Neural crest cell (in vitro differentiated cells): Measurements from ENCODE around the gene DUSP10. TPM values are rescaled to one million over a fixed set of nuclear protein-coding genes. Genes with fewer than 3 reads are reported as not detected.

ENCODE experiments used
- DNase-seq: peaks from one replicate; pipeline ENCODE4 v3.0.0; 2021; ENCODE audit warnings: low read depth, mixed read lengths, low spot score
- H3K27ac Mint-ChIP-seq: one replicate; pipeline ENCODE4 v1.8.0; 2021; ENCODE audit warnings: mild to moderate bottlenecking, mixed read lengths; ENCODE audit not compliant: unreplicated experiment
- H3K27me3 Mint-ChIP-seq: 2 replicates; pipeline ENCODE4 v1.8.0; 2021; ENCODE audit warnings: low read depth, mild to moderate bottlenecking, mixed read lengths
- H3K36me3 Mint-ChIP-seq: 2 replicates; pipeline ENCODE4 v1.8.0; 2021; ENCODE audit warnings: low read depth, mild to moderate bottlenecking, mixed read lengths
- H3K4me1 Mint-ChIP-seq: 2 replicates; pipeline ENCODE4 v1.8.0; 2021; ENCODE audit warnings: mixed read lengths
- H3K4me3 Mint-ChIP-seq: one replicate; pipeline ENCODE4 v1.8.0; 2021; ENCODE audit warnings: mild to moderate bottlenecking, mixed read lengths
- H3K9me3 Mint-ChIP-seq: 2 replicates; pipeline ENCODE4 v1.8.0; 2021; ENCODE audit warnings: mixed read lengths
- CTCF ChIP-seq: fragments of 200-600 bp; sonication (generic); conservative IDR thresholded peaks from 2 replicates; pipeline ENCODE4 v1.5.0; 2021; ENCODE audit warnings: antibody characterized with exemption, mild to moderate bottlenecking
- total RNA-seq: library from RNA; stranded (reverse); gene quantifications from 2 replicates; pipeline ENCODE4 v1.2.1, GENCODE V29; 2021

The DUSP10 gene
- total RNA-seq, 1 donor from 2014 or later, result 1.6 TPM

- Mint-ChIP-seq H3K9me3 (no peaks in the 10 kb centered on the region), H3K4me1 (no peaks in the 10 kb centered on the region), H3K36me3 (no peaks in the 10 kb centered on the region), H3K4me3 (no peak overlapping the region), H3K27ac (no peak overlapping the region), H3K27me3 (no peaks in the 10 kb centered on the region)
- DNase-seq, result no peak
- TF ChIP-seq CTCF, result no peak
Observed at GRCh38 chr1:221655766-221656305, 86.1 kb downstream of the DUSP10 start.
